KMS-11 (cell line): ENCODE data around the gene MB21D2.

Source experiments
- H2AFZ ChIP-seq: fragments of 200-600 bp; sonication (generic); 2 replicates; pipeline ENCODE4 v1.6.1; 2016; ENCODE audit warnings: antibody characterized with exemption, mixed run types, low read depth
- H3K27ac ChIP-seq: fragments of 200-600 bp; sonication (generic); 2 replicates; pipeline ENCODE4 v1.6.1; 2016; ENCODE audit warnings: mild to moderate bottlenecking, mixed run types
- H3K27me3 ChIP-seq: fragments of 200-600 bp; sonication (generic); 2 replicates; pipeline ENCODE4 v1.6.1; 2017; ENCODE audit warnings: mild to moderate bottlenecking, low read depth, mixed run types, moderate library complexity; ENCODE audit not compliant: insufficient read depth
- H3K36me3 ChIP-seq: fragments of 200-600 bp; sonication (generic); 2 replicates; pipeline ENCODE4 v1.6.1; 2017; ENCODE audit warnings: mild to moderate bottlenecking, mixed run types; ENCODE audit not compliant: insufficient read depth
- H3K4me1 ChIP-seq: fragments of 200-600 bp; sonication (generic); 2 replicates; pipeline ENCODE4 v1.6.1; 2016; ENCODE audit warnings: mild to moderate bottlenecking, low read depth, mixed run types; ENCODE audit not compliant: poor library complexity, severe bottlenecking
- H3K4me2 ChIP-seq: fragments of 200-600 bp; sonication (generic); 2 replicates; pipeline ENCODE4 v1.7.0; 2016; ENCODE audit warnings: mild to moderate bottlenecking, mixed run types
- H3K4me3 ChIP-seq: fragments of 200-600 bp; sonication (generic); IDR thresholded peaks from 2 replicates; pipeline ENCODE4 v1.6.1; 2017; ENCODE audit warnings: low read depth, low read length, mixed read lengths; ENCODE audit not compliant: insufficient read depth
- H3K79me2 ChIP-seq: fragments of 200-600 bp; sonication (generic); 2 replicates; pipeline ENCODE4 v1.6.1; 2016; ENCODE audit warnings: low read depth, mixed run types; ENCODE audit not compliant: insufficient read depth
- H3K9ac ChIP-seq: fragments of 200-600 bp; sonication (generic); 2 replicates; pipeline ENCODE4 v1.6.1; 2016; ENCODE audit warnings: mild to moderate bottlenecking, mixed run types
- H4K20me1 ChIP-seq: fragments of 200-600 bp; sonication (generic); 2 replicates; pipeline ENCODE4 v1.6.1; 2016; ENCODE audit warnings: mild to moderate bottlenecking, mixed run types; ENCODE audit not compliant: insufficient read depth
- TF ChIP-seq, protein P1 (sequence below): fragments of 200-600 bp; sonication (generic); conservative IDR thresholded peaks from 2 replicates; pipeline ENCODE4 v1.6.1; 2017; ENCODE audit warnings: low read depth, mild to moderate bottlenecking, antibody characterized with exemption, low read length, moderate library complexity, mixed read lengths

MB21D2 gene

DNA sequence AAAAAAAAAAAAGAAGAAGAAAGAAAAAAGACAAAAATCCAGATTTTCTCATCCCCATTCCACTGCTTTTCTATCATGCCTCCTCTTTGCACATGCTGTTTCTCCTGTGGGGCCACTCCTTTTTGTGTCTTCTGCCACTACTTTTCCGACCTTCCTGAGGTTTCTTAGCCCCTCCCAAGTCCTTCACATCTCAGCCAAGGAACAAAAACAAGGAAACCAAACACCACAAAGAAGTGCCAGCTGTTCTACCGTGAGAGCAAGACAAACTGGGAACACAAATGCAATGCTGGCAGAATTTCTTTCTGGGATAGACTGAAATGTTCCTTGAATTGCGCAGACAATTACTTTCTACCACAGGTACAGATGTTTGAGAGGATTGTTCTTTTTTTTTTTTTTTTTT lies 83.2 kb downstream of the MB21D2 start:
- Histone ChIP-seq H3K27ac (no peak overlapping the region), H3K9ac (no peak overlapping the region), H3K36me3 (no peaks in the 10 kb centered on the region), H3K4me3 (no peak overlapping the region), H3K79me2 (peaks cover 57% of the 10 kb centered on the region), H3K27me3 (no peaks in the 10 kb centered on the region), H3K4me1 (peaks cover 68% of the 10 kb centered on the region), H3K4me2 (no peak overlapping the region), H4K20me1 (no peaks in the 10 kb centered on the region), H2AFZ (no peak overlapping the region)
- TF ChIP-seq, protein P1, sequence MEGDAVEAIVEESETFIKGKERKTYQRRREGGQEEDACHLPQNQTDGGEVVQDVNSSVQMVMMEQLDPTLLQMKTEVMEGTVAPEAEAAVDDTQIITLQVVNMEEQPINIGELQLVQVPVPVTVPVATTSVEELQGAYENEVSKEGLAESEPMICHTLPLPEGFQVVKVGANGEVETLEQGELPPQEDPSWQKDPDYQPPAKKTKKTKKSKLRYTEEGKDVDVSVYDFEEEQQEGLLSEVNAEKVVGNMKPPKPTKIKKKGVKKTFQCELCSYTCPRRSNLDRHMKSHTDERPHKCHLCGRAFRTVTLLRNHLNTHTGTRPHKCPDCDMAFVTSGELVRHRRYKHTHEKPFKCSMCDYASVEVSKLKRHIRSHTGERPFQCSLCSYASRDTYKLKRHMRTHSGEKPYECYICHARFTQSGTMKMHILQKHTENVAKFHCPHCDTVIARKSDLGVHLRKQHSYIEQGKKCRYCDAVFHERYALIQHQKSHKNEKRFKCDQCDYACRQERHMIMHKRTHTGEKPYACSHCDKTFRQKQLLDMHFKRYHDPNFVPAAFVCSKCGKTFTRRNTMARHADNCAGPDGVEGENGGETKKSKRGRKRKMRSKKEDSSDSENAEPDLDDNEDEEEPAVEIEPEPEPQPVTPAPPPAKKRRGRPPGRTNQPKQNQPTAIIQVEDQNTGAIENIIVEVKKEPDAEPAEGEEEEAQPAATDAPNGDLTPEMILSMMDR, result no peak

DNA sequence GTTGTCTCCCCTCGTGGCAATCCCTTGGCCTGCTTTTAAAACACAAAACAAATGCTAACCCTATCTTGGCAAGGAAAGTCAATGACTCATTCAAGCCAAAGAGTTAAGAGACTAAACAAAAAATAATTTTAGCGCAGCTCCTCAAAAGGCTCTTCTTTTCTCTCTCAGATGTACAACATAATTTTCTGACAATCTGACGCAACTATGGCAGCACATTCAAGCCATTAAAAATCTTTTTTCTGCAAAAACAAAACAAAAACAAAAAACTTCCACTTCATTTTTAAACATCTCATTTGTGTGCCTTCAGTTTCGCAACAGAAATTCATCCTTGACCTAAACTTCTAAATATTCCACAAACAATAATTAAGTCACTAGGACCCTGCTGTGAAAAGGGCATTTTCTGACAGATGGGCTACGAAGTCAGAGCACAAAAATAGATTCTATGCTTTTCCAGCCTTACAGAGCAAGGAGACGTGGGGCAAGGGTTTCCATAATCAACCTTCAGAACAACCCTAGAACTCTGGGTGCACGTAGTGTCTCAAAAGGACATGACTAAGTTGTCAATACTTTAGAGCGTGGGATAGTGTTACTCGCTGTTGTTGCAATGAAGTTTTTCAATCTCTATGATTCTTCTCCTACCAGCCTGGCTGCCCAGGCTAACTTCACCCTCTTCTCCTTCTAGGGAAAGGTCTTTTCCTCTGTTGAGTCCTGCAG lies 84.3 kb downstream of the MB21D2 start:
- no peak overlapping the region for H3K4me2 ChIP-seq
- H3K9ac ChIP-seq, result no peak overlapping the region
- H3K27me3 ChIP-seq, result no peaks in the 10 kb centered on the region
- no peak overlapping the region for H3K4me3 ChIP-seq
- no peaks in the 10 kb centered on the region for H4K20me1 ChIP-seq
- H3K36me3 ChIP-seq, result no peaks in the 10 kb centered on the region
- peaks cover 50% of the 10 kb centered on the region for H3K79me2 ChIP-seq
- H3K4me1 ChIP-seq, result peaks cover 63% of the 10 kb centered on the region
- TF ChIP-seq, protein P1, result no peak
- H2AFZ ChIP-seq, result no peak overlapping the region
- H3K27ac ChIP-seq, result no peak overlapping the region

DNA sequence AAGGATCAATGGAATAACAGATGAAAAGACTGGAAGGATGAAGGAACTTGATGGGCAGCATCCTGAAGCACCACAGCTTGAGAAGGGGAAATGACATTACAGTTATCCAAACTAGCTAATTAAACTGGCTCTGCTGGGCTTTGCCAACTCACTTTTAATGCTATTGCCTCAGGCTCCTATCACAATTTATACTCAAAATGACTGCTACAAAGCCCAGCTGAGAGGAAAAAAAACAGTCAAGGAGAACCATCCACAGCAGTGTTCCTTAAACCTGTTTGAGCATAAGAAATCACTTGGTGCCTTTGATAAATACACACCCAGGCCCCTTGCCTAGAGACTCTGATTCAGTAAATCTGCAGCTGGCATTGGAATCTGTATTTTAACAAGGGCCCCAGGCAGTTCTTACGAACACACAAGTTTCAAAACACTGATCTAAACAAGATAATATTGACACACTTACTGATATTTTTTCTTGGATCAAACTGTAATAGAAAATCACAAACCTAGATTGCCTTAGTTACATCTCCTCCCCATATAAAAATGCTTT lies 85.8 kb downstream of the MB21D2 start:
- H4K20me1 ChIP-seq, result no peaks in the 10 kb centered on the region
- H3K9ac ChIP-seq, result no peak overlapping the region
- no peaks in the 10 kb centered on the region for H3K36me3 ChIP-seq
- no peak overlapping the region for H3K4me3 ChIP-seq
- H3K27me3 ChIP-seq, result no peaks in the 10 kb centered on the region
- TF ChIP-seq, protein P1, result no peak
- peaks cover 50% of the 10 kb centered on the region for H3K79me2 ChIP-seq
- 0 out of 2 replicates have a peak overlapping the region, but pooled peaks have one; percentile 32 for H3K4me2 ChIP-seq
- peaks cover 56% of the 10 kb centered on the region for H3K4me1 ChIP-seq
- no peak overlapping the region; the same call in 1 of the 2 replicates for H3K27ac ChIP-seq
- H2AFZ ChIP-seq, result no peak overlapping the region

DNA sequence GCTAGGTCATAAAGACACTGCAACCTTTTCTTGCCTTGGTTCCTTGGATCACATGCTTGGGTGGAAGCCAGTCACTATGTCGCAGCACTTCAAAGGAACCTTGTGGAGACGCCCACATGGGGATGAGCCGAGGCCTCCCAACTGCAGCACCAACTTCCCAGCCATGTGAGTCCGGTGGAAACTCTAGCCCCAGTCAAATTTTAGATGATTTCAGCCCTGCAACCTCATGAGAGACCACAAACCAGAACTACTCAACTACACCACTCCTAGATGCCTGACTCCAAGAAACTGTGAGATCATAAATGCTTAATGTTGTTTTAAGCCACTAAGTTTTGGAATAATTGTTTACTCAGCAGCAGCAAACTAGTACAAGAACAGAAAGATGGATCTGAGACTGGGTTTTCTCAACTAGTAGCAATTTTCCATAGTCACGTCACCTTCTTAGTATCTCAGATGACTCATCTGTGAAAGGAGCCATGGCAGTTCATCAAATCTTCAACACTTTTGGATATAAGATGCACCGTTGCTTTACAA lies 86.5 kb downstream of the MB21D2 start:
- peaks cover 50% of the 10 kb centered on the region for H3K79me2 ChIP-seq
- no peak overlapping the region for H3K9ac ChIP-seq
- peaks cover 54% of the 10 kb centered on the region for H3K4me1 ChIP-seq
- no peaks in the 10 kb centered on the region for H3K27me3 ChIP-seq
- H3K27ac ChIP-seq, result peak overlapping the region; percentile 48; the same call in 1 of the 2 replicates
- H3K36me3 ChIP-seq, result no peaks in the 10 kb centered on the region
- H2AFZ ChIP-seq, result no peak overlapping the region
- H3K4me3 ChIP-seq, result no peak overlapping the region
- no peaks in the 10 kb centered on the region for H4K20me1 ChIP-seq
- peak overlapping the region; percentile 32 for H3K4me2 ChIP-seq
- TF ChIP-seq, protein P1, result no peak
